Stimulated activated CD4-positive, alpha-beta T cell treated with anti-CD3 and anti-CD28 coated beads, Interleukin-4, amount 100 ng/mL, for 4 hours (primary cell): ENCODE data around the gene TARBP1.
"Not testable (repeated sequence)": the region's sequence is repeated elsewhere in the genome, so short reads cannot be mapped to it uniquely, and the experiment has no call there.

Source experiments
- DNase-seq, 2 experiments: peaks; one replicate each; pipeline ENCODE4 v3.0.0-alpha.2; 2020

Gene TARBP1

GRCh38 chr1:234430691-234431090 lies 48.3 kb downstream of the TARBP1 start:
- DNase-seq: no peak

DNA sequence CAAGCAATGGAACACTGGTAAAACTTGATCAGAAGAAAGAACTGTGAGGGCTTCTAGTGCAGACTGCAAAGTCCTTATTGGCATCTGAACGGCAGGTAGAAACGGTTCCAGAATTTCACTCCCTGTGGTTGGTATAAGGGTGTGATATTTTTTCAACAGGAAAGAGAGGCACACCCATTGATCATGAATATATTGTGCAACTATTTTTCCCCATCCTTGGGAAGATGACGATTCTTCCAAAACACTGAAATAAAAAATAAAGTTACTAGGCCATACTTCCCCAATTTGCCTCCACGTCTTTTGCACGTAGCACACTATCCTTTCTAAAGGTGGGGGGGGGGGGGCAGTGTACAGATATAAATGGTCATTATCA lies 49.6 kb downstream of the TARBP1 start:
- no peak for DNase-seq

- no peak for DNase-seq
Observed at GRCh38 chr1:234427950-234428646, 50.9 kb downstream of the TARBP1 start.

DNA sequence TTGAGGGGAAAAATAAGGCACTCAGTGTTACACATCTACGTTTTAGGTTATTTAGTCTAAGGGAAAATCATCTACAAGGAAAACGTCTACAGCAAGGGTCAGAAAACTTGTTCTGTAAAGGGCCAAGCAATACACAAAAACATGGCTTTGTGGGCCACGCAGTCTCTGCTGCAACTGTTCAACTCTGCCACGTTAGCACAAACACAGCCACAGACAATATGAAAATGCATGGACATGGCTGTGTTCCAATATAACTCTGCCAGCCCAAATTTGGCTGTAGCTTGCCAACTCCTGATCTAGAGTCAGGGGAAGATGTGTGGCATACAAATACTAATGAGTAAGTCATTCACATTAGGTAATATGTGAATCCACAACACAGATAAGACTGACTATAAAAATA lies 65.0 kb downstream of the TARBP1 start:
- DNase-seq: no peak

DNA sequence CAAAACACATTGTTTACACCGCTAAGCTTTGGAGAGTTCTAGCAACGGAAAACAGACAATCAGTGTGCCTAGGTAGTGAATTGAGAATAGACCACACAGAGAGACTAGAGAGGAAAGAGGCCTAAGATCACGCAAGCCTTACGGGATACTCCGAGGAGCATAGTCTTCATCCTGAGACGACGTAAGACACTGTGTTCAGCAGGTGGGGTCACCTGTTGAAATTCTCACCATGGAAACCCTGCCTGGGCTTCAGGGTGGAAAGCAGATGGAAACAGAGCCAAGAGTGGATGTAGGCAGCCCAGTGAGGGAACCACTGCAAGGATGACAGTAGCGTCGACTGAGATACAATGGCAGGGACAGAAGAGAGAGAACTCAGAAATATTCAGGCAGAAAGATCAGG lies 65.5 kb downstream of the TARBP1 start:
- no peak for DNase-seq

- no peak for DNase-seq
Observed at GRCh38 chr1:234412830-234413229, 66.1 kb downstream of the TARBP1 start.

DNA sequence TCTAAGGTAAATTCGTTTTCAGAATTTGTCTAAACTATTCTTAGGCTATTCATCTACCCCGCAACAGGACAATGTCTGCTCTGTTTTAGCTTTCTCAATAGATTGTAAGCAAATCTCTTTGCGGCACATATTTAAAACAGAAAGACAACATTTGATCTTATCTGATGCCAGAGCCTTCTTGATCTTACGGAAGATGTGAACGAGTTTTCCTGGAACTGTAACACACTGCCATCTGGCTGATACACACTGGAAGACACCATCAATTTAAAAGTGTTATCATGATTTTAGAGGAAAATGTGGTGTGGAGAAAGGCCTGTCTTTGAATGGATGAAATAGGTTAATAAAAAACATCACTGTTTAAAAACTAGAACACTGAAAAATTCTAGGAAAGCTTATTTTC lies 69.7 kb downstream of the TARBP1 start:
- DNase-seq: peak in 1 of 2 experiments; percentile 22

DNA sequence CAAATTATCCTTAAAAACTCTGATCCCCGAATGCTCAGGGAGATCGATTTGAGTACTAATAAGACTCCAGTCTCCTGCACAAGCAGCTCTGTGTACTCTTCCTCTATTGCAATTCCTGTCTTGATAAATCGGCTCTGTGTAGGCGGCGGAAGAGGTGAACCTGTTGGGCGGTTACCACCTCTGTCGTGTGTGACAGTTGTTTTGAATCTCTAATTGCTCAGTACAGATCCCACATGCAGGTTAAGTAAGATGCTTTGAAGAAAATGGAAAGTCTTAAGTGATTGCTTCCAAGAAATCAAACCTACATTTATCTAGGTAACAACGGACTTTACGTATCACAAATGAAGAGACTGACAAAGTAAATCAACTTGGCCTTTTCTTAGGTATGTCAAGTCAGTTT lies 70.2 kb downstream of the TARBP1 start:
- DNase-seq: peak; percentile 51 to 83

DNA sequence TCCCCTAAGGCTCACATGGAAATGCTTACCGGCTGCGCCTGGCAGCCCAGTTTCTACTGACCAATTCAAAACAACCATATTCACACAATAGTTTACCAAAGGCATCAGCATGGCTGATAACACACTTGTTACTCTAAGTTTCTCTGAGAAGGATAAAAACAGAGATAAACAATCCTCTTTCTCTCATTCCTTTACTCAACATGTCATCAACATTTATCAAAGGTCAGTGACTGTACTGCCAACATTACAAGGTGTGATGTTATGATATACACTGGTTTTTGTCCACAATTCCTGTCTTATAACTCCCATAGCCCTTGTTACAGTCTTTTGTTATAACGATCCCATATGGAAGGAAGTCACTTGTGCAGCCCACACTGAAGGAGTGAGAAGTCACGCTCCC lies 72.1 kb downstream of the TARBP1 start:
- no peak for DNase-seq

DNA sequence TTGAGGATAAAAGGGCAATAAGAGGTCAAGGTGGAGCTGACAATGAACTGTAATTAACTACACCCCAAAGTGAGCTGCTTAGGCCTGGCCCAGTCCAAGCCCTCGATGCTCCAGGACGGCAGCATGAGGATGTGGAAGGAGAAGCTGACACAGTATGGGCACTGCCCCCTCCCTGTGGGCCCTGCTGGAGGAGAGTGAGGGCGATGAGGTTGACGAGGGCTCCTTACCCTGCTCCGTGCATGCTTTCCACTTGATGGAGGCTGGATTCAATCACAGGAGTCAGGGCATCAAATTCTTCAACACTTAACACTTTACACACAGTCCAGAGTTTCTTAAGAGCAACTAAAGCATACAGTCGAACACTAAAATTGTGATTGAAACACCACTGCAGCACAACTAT lies 73.3 kb downstream of the TARBP1 start:
- DNase-seq: no peak

- no peak for DNase-seq
Observed at GRCh38 chr1:234402939-234403338, 76.0 kb downstream of the TARBP1 start.

DNA sequence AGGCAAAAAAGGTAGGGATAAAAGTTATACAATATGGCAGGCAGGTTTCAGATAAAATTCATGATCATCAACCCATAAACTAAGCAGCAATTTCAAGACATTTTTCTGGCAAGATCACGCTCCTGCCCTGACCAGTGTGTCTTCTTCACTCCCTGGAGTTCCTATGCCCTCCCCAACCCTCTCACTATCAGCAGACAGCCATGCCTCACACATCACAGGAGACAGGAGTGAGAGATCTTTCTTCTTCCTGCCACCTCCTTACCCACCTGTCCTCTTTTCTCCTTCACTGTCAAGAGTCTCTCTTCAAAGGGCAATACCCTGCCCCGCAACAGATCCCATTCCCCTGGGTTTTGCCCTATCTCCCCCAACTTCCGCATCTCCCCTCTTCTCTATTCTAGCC lies 77.3 kb downstream of the TARBP1 start:
- no peak for DNase-seq

GRCh38 chr1:234400773-234401172 lies 78.2 kb downstream of the TARBP1 start:
- DNase-seq: no peak

GRCh38 chr1:234399515-234399914 lies 79.5 kb downstream of the TARBP1 start:
- not testable (repeated sequence) for DNase-seq

GRCh38 chr1:234398849-234399381 lies 80.1 kb downstream of the TARBP1 start:
- no peak for DNase-seq

DNA sequence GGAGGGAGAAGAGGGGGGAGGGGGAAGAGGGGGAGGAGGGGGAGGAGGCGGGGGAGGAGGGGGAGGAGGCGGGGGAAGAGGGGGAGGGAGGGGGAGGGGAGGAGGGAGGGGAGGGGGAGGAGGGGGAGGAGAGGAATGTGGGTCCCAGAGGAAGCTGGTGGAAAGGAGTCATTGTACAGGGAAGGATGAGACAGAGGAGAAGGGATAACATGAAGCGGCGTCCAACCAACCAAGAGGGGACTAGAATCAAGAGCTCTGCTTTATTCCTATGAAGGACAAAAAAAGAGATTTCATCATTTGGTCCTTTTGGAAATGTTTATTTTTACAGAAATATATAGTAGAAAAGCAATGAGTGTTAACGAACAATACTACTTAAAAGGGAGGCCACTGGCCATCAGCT lies 81.2 kb downstream of the TARBP1 start:
- DNase-seq: no peak

- DNase-seq: no peak
Observed at GRCh38 chr1:234396871-234397270, 82.1 kb downstream of the TARBP1 start.

DNA sequence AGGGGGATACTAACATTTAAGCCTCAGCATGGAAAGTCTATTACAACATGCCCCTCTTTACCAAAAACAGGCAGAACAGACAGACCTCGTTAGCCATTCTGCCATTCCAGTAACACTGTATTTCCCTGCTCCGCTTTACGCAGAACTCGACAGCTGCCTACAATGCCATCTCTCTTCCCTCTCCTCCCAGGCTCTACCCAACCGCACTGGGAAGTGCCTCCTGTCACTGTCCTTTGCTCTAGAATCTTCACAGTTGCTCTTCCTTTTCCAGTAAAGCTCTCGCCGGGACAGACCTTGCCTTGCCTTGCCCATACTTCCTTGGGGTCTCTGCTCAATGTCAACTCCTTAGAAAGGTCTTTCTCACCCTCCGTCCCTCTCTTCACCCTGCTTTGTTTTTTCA lies 82.9 kb downstream of the TARBP1 start:
- no peak for DNase-seq

DNA sequence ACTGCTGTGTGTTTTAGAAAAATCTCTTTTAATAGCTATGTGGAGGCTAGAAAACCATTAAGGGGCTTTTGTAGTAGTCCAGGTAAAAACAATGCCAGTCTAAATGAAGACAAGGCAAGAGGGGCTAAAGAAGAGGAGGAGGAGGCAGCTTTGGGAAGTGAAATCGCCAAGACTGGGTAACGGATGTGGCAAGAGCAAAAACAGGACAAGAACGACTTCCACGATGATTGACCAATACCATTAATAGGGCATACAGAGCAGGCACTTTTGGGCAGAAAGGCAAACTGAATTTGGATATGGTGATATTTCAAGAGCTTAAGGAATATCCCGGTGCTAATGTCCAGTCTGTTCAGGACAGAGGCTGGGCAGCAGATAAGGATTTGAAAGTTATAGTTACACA lies 83.7 kb downstream of the TARBP1 start:
- no peak for DNase-seq

DNA sequence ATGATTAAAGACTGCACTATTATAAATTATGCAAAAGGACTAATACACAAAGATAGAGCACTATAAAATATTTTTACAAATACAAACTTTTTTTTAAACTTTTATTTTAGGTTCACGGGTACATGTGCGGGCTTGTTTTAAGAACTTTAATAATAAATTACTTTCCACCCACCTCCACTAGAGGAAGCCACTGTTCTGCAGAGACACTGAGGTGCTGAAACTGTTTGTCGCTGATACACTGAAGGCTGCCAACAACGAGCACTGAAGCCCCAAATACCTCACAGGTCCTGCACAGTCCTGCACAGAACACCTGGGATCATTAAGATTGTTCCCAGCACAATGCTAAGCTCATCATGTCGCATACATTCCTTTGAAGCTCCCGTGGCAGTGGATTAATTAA lies 85.8 kb downstream of the TARBP1 start:
- no peak for DNase-seq

- DNase-seq: no peak
Observed at GRCh38 chr1:234388094-234388493, 90.9 kb downstream of the TARBP1 start.

DNA sequence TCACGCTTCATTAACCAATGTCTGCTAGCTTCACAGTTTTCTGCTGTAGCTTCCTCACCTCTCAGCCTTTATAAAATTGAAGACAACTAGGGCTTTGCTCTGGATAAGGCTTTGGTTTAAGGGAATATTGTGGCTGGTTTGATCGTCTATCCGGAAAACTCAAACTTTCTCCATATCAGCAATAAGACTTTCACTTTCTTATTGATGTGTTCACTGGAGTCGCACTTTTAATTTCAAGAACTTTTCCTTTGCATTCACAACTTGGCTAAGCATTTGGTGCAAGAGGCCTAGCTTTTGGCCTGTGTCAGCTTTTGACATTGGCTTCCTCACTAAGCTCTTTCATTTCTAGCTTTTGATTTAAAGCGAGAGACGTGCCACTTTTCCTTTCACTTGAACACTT lies 92.9 kb downstream of the TARBP1 start:
- no peak for DNase-seq

- no peak for DNase-seq
Observed at GRCh38 chr1:234381699-234382555, 97.1 kb downstream of the TARBP1 start.

DNA sequence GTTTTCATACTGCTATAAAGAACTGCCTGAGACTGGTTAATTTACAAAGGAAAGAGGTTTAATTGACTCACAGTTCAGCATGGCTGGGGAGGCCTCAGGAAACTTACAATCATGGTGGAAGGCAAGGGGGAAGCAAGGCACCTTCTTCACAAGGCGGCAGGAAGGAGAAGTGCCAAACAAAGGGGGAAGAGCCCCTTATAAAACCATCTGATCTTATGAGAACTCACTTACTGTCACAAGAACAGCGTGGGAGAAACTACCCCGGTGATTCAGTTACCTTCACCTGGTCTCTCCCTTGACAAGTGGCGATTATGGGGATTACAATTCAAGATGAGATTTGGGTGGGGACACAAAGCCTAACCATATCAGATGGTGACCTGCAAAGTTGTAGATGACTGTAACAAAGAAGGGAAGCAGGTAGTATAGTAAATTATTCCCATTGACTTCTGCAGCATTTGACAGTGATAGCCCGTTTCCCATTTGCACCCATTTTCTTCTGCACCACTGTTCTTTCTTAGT lies 99.3 kb downstream of the TARBP1 start:
- not testable (repeated sequence) for DNase-seq
